ENCODE results near the gene MAD2L2.

Gene MAD2L2

DNA sequence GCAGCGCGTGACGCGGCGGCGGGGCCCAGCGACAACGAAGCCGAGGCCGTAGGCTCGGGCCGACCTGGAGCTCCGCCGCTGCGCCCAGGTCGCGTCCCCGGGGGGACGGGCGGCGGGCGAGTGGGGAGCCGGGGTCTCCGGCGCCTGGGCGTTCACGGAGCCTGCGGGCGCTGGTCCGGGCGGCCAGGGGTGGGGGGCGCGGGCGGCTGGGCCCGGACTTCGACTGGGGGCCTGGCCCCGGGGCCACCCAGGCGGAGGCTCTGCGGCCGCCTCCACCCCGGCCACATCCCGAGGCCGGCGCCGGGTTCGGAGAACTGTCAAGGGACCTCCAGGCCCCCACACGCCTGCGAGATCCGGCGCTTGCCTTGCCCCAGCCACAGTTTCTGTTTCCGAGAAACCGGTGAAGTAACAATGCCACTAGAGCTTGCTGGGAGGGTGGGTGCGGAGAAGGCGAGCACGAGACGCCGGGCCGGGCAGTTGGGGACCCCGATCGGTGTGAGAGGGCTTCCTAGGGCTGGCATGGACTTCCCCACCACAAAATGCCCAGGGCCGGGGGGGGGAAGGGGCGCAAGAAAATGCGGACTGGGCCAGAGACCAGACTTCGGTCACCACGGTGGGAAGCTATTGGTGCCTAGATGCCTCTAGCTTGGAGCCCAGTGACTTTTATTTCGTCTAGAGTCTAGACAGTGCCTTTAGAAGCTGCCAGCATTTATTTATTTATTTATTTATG lies 16.4 kb downstream of the MAD2L2 start:
- Histone ChIP-seq H4K20me1 (ENCODE audit: insufficient read depth, low read length) (no peaks in the 10 kb centered on the region), H3K9me2 (ENCODE audit: low read depth, low read length) (no peaks in the 10 kb centered on the region), H3K4me3 (ENCODE audit: low read depth, low read length, poor library complexity, severe bottlenecking) (peak overlapping the region; percentile 58), H2AFZ (ENCODE audit: low read length) (no peak overlapping the region), H3K79me2 (ENCODE audit: insufficient read depth, low read length) (no peaks in the 10 kb centered on the region), H3K4me2 (ENCODE audit: low read length) (peak overlapping the region; percentile 61), H3K9me3 (ENCODE audit: low read length) (no peaks in the 10 kb centered on the region), H3K9ac (ENCODE audit: low read length) (peak overlapping the region; percentile 52; the same call in 1 of the 2 replicates), H3F3A (ENCODE audit: insufficient read depth, low read length) (no peaks in the 10 kb centered on the region), H3K27me3 (ENCODE audit: insufficient read depth, low read length) (no peaks in the 10 kb centered on the region), H3K4me1 (ENCODE audit: insufficient read depth, low read length, severe bottlenecking) (peaks cover 5% of the 10 kb centered on the region), H3K36me3 (ENCODE audit: insufficient read depth, low read length) (no peaks in the 10 kb centered on the region; the same call in 1 of the 2 replicates), H3K27ac (ENCODE audit: low read depth, low read length, poor library complexity, severe bottlenecking) (no peak overlapping the region)
- TF ChIP-seq EZH2 (IDR thresholded peaks at IDR 0.05; ENCODE audit: borderline replicate concordance, low read length): no peak
- TF ChIP-seq, protein P1, sequence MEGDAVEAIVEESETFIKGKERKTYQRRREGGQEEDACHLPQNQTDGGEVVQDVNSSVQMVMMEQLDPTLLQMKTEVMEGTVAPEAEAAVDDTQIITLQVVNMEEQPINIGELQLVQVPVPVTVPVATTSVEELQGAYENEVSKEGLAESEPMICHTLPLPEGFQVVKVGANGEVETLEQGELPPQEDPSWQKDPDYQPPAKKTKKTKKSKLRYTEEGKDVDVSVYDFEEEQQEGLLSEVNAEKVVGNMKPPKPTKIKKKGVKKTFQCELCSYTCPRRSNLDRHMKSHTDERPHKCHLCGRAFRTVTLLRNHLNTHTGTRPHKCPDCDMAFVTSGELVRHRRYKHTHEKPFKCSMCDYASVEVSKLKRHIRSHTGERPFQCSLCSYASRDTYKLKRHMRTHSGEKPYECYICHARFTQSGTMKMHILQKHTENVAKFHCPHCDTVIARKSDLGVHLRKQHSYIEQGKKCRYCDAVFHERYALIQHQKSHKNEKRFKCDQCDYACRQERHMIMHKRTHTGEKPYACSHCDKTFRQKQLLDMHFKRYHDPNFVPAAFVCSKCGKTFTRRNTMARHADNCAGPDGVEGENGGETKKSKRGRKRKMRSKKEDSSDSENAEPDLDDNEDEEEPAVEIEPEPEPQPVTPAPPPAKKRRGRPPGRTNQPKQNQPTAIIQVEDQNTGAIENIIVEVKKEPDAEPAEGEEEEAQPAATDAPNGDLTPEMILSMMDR (IDR thresholded peaks at IDR 0.05; ENCODE audit: low read length): no peak

DNA sequence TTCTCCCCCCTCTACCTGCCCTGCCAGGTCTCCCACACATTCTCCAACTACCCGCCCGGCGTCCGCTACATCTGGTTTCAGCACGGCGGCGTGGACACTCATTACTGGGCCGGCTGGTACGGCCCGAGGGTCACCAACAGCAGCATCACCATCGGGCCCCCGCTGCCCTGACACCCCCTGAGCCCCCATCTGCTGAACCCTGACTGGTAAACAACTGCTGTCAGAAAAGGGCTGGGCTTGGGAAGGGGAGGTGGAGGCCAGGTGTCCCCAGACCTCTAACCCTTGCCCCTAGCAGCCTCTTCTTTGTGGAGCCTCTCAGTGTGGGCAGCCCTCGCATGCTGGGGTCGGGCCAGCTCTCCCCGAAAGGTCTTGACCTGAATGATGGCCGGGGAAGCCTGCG lies 19.8 kb downstream of the MAD2L2 start:
- no peaks in the 10 kb centered on the region for H3K9me2 ChIP-seq (ENCODE audit: low read depth, low read length)
- H4K20me1 ChIP-seq (ENCODE audit: insufficient read depth, low read length): no peaks in the 10 kb centered on the region
- no peaks in the 10 kb centered on the region for H3K9me3 ChIP-seq (ENCODE audit: low read length)
- H3F3A ChIP-seq (ENCODE audit: insufficient read depth, low read length): no peaks in the 10 kb centered on the region
- no peak overlapping the region for H3K4me2 ChIP-seq (ENCODE audit: low read length)
- H2AFZ ChIP-seq (ENCODE audit: low read length): no peak overlapping the region
- H3K27me3 ChIP-seq (ENCODE audit: insufficient read depth, low read length): no peaks in the 10 kb centered on the region
- H3K4me1 ChIP-seq (ENCODE audit: insufficient read depth, low read length, severe bottlenecking): peaks cover 5% of the 10 kb centered on the region
- TF ChIP-seq, protein P1 (IDR thresholded peaks at IDR 0.05; ENCODE audit: low read length): no peak
- H3K27ac ChIP-seq (ENCODE audit: low read depth, low read length, poor library complexity, severe bottlenecking): no peak overlapping the region
- no peak overlapping the region for H3K4me3 ChIP-seq (ENCODE audit: low read depth, low read length, poor library complexity, severe bottlenecking)
- H3K36me3 ChIP-seq (ENCODE audit: insufficient read depth, low read length): peaks cover 17% of the 10 kb centered on the region
- H3K9ac ChIP-seq (ENCODE audit: low read length): no peak overlapping the region
- H3K79me2 ChIP-seq (ENCODE audit: insufficient read depth, low read length): no peaks in the 10 kb centered on the region

DNA sequence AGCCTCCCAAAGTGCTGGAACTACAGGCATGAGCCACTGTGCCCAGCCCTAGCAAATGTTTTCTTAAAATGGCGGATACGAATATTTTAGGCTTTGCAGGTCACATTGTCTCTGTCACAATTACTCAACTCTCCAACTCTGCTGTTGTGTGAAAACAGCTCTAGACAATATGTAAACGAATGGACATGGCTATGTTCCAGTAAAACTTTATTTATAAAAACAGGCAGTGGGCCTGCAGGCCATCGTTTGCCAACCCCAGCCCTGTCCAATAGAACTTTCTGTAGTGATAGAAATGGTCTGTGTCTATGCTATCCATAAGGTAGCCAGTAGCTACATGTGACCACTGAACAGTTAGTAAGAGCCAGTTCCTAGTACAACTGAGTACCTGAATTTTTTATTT lies 21.2 kb downstream of the MAD2L2 start:
- no peak overlapping the region for H2AFZ ChIP-seq (ENCODE audit: low read length)
- peaks cover 17% of the 10 kb centered on the region for H3K36me3 ChIP-seq (ENCODE audit: insufficient read depth, low read length)
- H3F3A ChIP-seq (ENCODE audit: insufficient read depth, low read length): no peaks in the 10 kb centered on the region
- H3K4me1 ChIP-seq (ENCODE audit: insufficient read depth, low read length, severe bottlenecking): peaks cover 14% of the 10 kb centered on the region
- TF ChIP-seq, protein P1 (IDR thresholded peaks at IDR 0.05; ENCODE audit: low read length): no peak
- TF ChIP-seq EZH2 (IDR thresholded peaks at IDR 0.05; ENCODE audit: borderline replicate concordance, low read length): no peak
- no peak overlapping the region for H3K27ac ChIP-seq (ENCODE audit: low read depth, low read length, poor library complexity, severe bottlenecking)
- H3K79me2 ChIP-seq (ENCODE audit: insufficient read depth, low read length): no peaks in the 10 kb centered on the region
- no peak overlapping the region for H3K4me3 ChIP-seq (ENCODE audit: low read depth, low read length, poor library complexity, severe bottlenecking)
- H4K20me1 ChIP-seq (ENCODE audit: insufficient read depth, low read length): no peaks in the 10 kb centered on the region
- no peaks in the 10 kb centered on the region for H3K9me3 ChIP-seq (ENCODE audit: low read length)
- no peak overlapping the region for H3K4me2 ChIP-seq (ENCODE audit: low read length)
- no peak overlapping the region for H3K9ac ChIP-seq (ENCODE audit: low read length)
- H3K27me3 ChIP-seq (ENCODE audit: insufficient read depth, low read length): no peaks in the 10 kb centered on the region
- no peaks in the 10 kb centered on the region for H3K9me2 ChIP-seq (ENCODE audit: low read depth, low read length)

Measured in OCI-LY1 (cell line).